SK-N-SH treated with all-trans-retinoic acid at 6 μM for 48 hours (cell line): ENCODE results near the gene TNIK.
A peak's percentile ranks its signal among the peaks of the same experiment; 100 is the strongest.

Experiments
- ATAC-seq: fragments of 200-7000 bp; cut with Tn5 transposase; 3 replicates; pipeline ENCODE4 v1.9.1; 2020; ENCODE audit warnings: mild to moderate bottlenecking, moderate library complexity
- ARNTL ChIP-seq: fragments of 450-650 bp; formaldehyde crosslinking; IDR thresholded peaks from 2 replicates; pipeline ENCODE4 v1.5.0; 2020; ENCODE audit warnings: low read depth, mild to moderate bottlenecking, moderate library complexity, borderline replicate concordance
- CREB5 ChIP-seq: fragments of 250-450 bp; sonication (Bioruptor Pico); IDR thresholded peaks from 2 replicates; pipeline ENCODE4 v1.5.1; 2020; ENCODE audit warnings: low read depth, mild to moderate bottlenecking, moderate library complexity
- CSDC2 ChIP-seq: fragments of 250-450 bp; sonication (Bioruptor Pico); IDR thresholded peaks from 2 replicates; pipeline ENCODE4 v1.5.0; 2020; ENCODE audit warnings: mild to moderate bottlenecking, moderate library complexity
- ESRRG ChIP-seq: fragments of 250-450 bp; sonication (Bioruptor Pico); IDR thresholded peaks from 2 replicates; pipeline ENCODE4 v1.6.1; 2021; ENCODE audit warnings: mild to moderate bottlenecking
- GLIS3 ChIP-seq: fragments of 250-450 bp; sonication (Bioruptor Pico); IDR thresholded peaks from 2 replicates; pipeline ENCODE4 v1.5.0; 2020; ENCODE audit warnings: mild to moderate bottlenecking, moderate library complexity
- ISL1 ChIP-seq: fragments of 250-450 bp; sonication (Bioruptor Pico); IDR thresholded peaks from 2 replicates; pipeline ENCODE4 v2.1.2; 2022; ENCODE audit warnings: mild to moderate bottlenecking, moderate library complexity
- PATZ1 ChIP-seq: fragments of 250-450 bp; sonication (Bioruptor Pico); IDR thresholded peaks from 2 replicates; pipeline ENCODE4 v1.8.0; 2020; ENCODE audit warnings: mild to moderate bottlenecking, moderate library complexity, borderline replicate concordance
- RARB ChIP-seq: fragments of 250-450 bp; sonication (Bioruptor Pico); IDR thresholded peaks from 2 replicates; pipeline ENCODE4 v1.8.0; 2021; ENCODE audit warnings: mild to moderate bottlenecking, moderate library complexity
- SNAI2 ChIP-seq: fragments of 250-450 bp; sonication (Bioruptor Pico); IDR thresholded peaks from 2 replicates; pipeline ENCODE4 v1.5.0; 2020; ENCODE audit warnings: mild to moderate bottlenecking, moderate library complexity
- TCF4 ChIP-seq: fragments of 250-450 bp; sonication (Bioruptor Pico); IDR thresholded peaks from 2 replicates; pipeline ENCODE4 v1.8.0; 2021; ENCODE audit warnings: mild to moderate bottlenecking, moderate library complexity, borderline replicate concordance
- TSHZ2 ChIP-seq: fragments of 250-450 bp; sonication (Bioruptor Pico); IDR thresholded peaks from 2 replicates; pipeline ENCODE4 v1.5.0; 2020; ENCODE audit warnings: mild to moderate bottlenecking, moderate library complexity
- ZC3H10 ChIP-seq: fragments of 250-450 bp; sonication (Bioruptor Pico); IDR thresholded peaks from 2 replicates; pipeline ENCODE4 v1.5.1; 2021; ENCODE audit warnings: mild to moderate bottlenecking, moderate library complexity
- ZFP3 ChIP-seq: fragments of 250-450 bp; sonication (Bioruptor Pico); IDR thresholded peaks from 2 replicates; pipeline ENCODE4 v1.5.0; 2020; ENCODE audit warnings: mild to moderate bottlenecking, moderate library complexity
- ZFP30 ChIP-seq: fragments of 450-650 bp; formaldehyde crosslinking; IDR thresholded peaks from 2 replicates; pipeline ENCODE4 v1.5.0; 2022; ENCODE audit warnings: mild to moderate bottlenecking, moderate library complexity
- ZNF565 ChIP-seq: fragments of 450-650 bp; formaldehyde crosslinking; conservative IDR thresholded peaks from 2 replicates; pipeline ENCODE4 v1.5.0; 2020; ENCODE audit warnings: low read depth, mild to moderate bottlenecking, moderate library complexity
- ZNF70 ChIP-seq: fragments of 450-650 bp; formaldehyde crosslinking; IDR thresholded peaks from 2 replicates; pipeline ENCODE4 v1.5.0; 2020; ENCODE audit warnings: mild to moderate bottlenecking, moderate library complexity
- TF ChIP-seq, protein P1 (sequence below): fragments of 250-450 bp; sonication (Bioruptor Pico); IDR thresholded peaks from 2 replicates; pipeline ENCODE4 v1.5.1; 2021; ENCODE audit warnings: mild to moderate bottlenecking, moderate library complexity

TNIK gene

DNA sequence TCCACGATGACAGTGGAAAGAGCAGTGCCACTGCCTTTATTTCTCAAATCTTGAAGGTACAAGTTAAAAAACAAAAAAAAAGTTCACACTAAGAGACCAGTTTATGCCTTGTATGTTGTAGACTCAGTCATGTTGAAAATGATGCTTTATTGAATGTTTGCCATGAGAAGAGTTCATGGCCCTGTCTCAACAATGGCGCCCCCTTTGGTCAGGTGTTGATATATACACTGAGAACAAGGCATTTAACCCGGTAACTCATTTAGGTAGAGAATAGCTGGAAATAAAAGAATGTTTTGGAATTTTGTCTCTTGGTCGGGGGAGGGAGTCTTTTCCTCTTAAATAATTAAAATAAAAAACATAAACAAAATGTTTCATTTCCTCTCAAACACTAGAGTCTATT lies 288.1 kb downstream of the TNIK start:
- TF ChIP-seq RARB (CRISPR knock-in tag) (no peak), ZFP30 (CRISPR knock-in tag) (no peak), ZNF565 (no peak), GLIS3 (CRISPR knock-in tag) (no peak), TCF4 (CRISPR knock-in tag) (no peak), SNAI2 (CRISPR knock-in tag) (no peak), CREB5 (no peak), ARNTL (CRISPR knock-in tag) (no peak), CSDC2 (CRISPR knock-in tag) (no peak)
- TF ChIP-seq, protein P1, sequence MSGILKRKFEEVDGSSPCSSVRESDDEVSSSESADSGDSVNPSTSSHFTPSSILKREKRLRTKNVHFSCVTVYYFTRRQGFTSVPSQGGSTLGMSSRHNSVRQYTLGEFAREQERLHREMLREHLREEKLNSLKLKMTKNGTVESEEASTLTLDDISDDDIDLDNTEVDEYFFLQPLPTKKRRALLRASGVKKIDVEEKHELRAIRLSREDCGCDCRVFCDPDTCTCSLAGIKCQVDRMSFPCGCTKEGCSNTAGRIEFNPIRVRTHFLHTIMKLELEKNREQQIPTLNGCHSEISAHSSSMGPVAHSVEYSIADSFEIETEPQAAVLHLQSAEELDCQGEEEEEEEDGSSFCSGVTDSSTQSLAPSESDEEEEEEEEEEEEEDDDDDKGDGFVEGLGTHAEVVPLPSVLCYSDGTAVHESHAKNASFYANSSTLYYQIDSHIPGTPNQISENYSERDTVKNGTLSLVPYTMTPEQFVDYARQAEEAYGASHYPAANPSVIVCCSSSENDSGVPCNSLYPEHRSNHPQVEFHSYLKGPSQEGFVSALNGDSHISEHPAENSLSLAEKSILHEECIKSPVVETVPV (CRISPR knock-in tag): no peak
- ATAC-seq: no peak

- TF ChIP-seq ESRRG (CRISPR knock-in tag) (no peak), ZNF70 (CRISPR knock-in tag) (no peak), GLIS3 (CRISPR knock-in tag) (no peak), CSDC2 (CRISPR knock-in tag) (no peak), TCF4 (CRISPR knock-in tag) (no peak), ARNTL (CRISPR knock-in tag) (no peak), ZFP30 (CRISPR knock-in tag) (no peak), SNAI2 (CRISPR knock-in tag) (no peak), RARB (CRISPR knock-in tag) (no peak)
- TF ChIP-seq, protein P1 (CRISPR knock-in tag): no peak
- ATAC-seq: no peak
These were observed 290.3 kb downstream of the TNIK start for GRCh38 chr3:171169866-171170265.

DNA sequence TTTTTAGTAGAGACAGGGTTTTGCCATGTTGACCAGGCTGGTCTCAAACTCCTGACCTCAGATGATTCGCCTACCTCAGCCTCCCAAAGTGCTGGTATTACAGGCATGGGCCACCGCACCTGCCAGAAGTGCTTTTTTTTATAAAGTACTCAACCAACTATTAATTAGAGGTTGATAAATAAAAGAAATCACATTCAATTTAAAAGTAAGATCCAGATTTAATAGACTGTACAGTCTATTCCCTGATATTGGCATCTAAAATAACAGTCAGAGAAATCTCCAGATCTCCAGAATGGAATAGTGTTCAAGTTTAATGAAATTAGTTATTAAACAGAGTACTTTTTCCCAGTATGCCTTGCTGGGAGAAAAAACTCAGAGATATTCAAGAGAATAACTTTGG lies 290.8 kb downstream of the TNIK start:
- no peak for ATAC-seq
- no peak for TF ChIP-seq TCF4 (CRISPR knock-in tag)
- no peak for TF ChIP-seq CREB5
- TF ChIP-seq ZFP3: no peak
- TF ChIP-seq, protein P1 (CRISPR knock-in tag): no peak
- no peak for TF ChIP-seq TSHZ2 (CRISPR knock-in tag)
- no peak for TF ChIP-seq PATZ1 (CRISPR knock-in tag)
- TF ChIP-seq SNAI2 (CRISPR knock-in tag): peak; percentile 93
- no peak for TF ChIP-seq ZC3H10 (CRISPR knock-in tag)
- TF ChIP-seq ISL1: peak; percentile 68
